Neural crest cell (in vitro differentiated cells): ENCODE measurements around the gene NELFB. TPM values are rescaled to one million over a fixed set of nuclear protein-coding genes. Genes with fewer than 3 reads are reported as not detected.

Experiments
- DNase-seq: peaks from one replicate; pipeline ENCODE4 v3.0.0; 2021; ENCODE audit warnings: low read depth, mixed read lengths, low spot score
- H3K27ac Mint-ChIP-seq: one replicate; pipeline ENCODE4 v1.8.0; 2021; ENCODE audit warnings: mild to moderate bottlenecking, mixed read lengths; ENCODE audit not compliant: unreplicated experiment
- H3K27me3 Mint-ChIP-seq: 2 replicates; pipeline ENCODE4 v1.8.0; 2021; ENCODE audit warnings: low read depth, mild to moderate bottlenecking, mixed read lengths
- H3K36me3 Mint-ChIP-seq: 2 replicates; pipeline ENCODE4 v1.8.0; 2021; ENCODE audit warnings: low read depth, mild to moderate bottlenecking, mixed read lengths
- H3K4me1 Mint-ChIP-seq: 2 replicates; pipeline ENCODE4 v1.8.0; 2021; ENCODE audit warnings: mixed read lengths
- H3K4me3 Mint-ChIP-seq: one replicate; pipeline ENCODE4 v1.8.0; 2021; ENCODE audit warnings: mild to moderate bottlenecking, mixed read lengths
- H3K9me3 Mint-ChIP-seq: 2 replicates; pipeline ENCODE4 v1.8.0; 2021; ENCODE audit warnings: mixed read lengths
- total RNA-seq: library from RNA; stranded (reverse); gene quantifications from 2 replicates; pipeline ENCODE4 v1.2.1, GENCODE V29; 2021
- TF ChIP-seq, protein P1 (sequence below): fragments of 200-600 bp; sonication (generic); conservative IDR thresholded peaks from 2 replicates; pipeline ENCODE4 v1.5.0; 2021; ENCODE audit warnings: antibody characterized with exemption, mild to moderate bottlenecking

Gene NELFB
- total RNA-seq, 1 donor from 2014 or later: 79.0 TPM

DNA sequence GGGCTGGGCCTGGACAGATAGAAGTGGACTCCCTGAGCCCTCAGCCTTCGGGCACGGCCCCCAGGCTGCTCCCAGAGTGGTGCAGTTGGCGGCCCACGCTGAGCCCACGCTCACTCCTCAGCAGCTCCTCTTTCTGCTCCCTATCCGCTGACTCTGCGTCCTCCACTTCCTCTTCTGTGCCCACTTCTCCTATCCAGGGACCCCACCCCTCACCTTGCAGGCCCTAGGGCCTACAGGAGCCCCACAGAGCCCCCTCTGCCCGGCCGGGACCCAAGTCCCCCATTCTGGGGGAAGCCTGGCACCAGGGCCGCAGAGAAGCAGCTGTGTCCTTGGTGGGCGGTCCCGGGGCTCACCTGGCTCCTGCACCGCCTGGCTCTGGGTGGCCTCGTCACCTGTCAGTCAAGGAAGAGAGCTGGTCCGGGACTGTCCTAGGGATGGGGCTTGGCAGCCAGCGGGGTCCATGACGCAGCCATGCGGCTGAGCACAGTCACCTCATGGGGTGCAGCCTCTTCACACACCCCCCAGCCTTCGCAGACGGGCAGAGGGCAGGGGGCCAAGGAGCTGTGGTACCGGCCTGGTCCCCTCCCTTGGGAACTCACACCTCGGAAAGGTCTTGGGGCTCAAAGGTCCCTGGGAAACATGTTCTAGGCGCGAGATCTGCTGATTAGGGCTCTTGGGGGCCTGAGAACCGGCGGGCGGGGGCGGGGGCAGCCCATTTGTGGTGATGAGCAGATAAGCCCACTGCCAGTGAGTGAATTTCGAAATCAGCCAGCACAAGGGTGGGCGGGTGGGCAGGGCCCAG is 52.3 kb downstream of the NELFB start:
- no peak overlapping the region for H3K4me3 Mint-ChIP-seq

DNA sequence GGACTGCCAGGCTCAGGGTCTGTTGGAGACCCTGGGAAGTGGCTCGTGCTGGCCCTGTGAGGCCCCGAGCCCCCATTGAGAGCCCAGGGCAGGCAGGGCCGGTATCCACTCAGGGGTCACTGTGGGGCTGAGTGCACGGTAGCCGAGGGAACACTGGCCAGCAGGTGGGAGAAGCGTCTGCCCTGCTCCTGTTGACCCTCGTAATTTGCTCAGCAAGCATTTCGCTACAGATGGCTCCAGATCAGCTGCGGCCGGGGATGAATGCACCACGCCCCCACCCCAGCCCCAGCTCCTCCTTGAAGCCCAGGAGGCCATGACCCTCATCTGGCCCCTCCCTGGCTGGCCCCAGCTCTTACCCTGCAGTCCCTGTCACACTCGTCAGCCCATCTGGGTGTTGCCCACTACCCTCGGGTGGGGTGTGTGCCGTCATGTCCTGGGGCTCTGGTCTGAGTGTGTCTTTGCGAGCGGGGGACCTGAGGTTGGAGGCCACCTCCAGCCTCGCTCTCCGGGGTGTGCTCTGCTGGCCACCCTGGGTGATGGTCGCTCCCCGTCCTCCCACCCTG is 53.0 kb downstream of the NELFB start:
- Mint-ChIP-seq H3K27me3 (peaks cover 2% of the 10 kb centered on the region), H3K4me3 (peak overlapping the region; percentile 67), H3K36me3 (no peaks in the 10 kb centered on the region), H3K4me1 (peaks cover 21% of the 10 kb centered on the region), H3K27ac (no peak overlapping the region), H3K9me3 (no peaks in the 10 kb centered on the region)
- DNase-seq: no peak
- TF ChIP-seq, protein P1, sequence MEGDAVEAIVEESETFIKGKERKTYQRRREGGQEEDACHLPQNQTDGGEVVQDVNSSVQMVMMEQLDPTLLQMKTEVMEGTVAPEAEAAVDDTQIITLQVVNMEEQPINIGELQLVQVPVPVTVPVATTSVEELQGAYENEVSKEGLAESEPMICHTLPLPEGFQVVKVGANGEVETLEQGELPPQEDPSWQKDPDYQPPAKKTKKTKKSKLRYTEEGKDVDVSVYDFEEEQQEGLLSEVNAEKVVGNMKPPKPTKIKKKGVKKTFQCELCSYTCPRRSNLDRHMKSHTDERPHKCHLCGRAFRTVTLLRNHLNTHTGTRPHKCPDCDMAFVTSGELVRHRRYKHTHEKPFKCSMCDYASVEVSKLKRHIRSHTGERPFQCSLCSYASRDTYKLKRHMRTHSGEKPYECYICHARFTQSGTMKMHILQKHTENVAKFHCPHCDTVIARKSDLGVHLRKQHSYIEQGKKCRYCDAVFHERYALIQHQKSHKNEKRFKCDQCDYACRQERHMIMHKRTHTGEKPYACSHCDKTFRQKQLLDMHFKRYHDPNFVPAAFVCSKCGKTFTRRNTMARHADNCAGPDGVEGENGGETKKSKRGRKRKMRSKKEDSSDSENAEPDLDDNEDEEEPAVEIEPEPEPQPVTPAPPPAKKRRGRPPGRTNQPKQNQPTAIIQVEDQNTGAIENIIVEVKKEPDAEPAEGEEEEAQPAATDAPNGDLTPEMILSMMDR: no peak

More for the DNA sequence above, 52.3 kb downstream of the NELFB start:
- no peaks in the 10 kb centered on the region for H3K9me3 Mint-ChIP-seq
- no peaks in the 10 kb centered on the region for H3K36me3 Mint-ChIP-seq
- peaks cover 21% of the 10 kb centered on the region for H3K4me1 Mint-ChIP-seq
- DNase-seq: no peak
- H3K27me3 Mint-ChIP-seq: peaks cover 2% of the 10 kb centered on the region
- H3K27ac Mint-ChIP-seq: no peak overlapping the region
- TF ChIP-seq, protein P1: no peak

GRCh38 chr9:137309368-137310188 is 54.5 kb downstream of the NELFB start:
- TF ChIP-seq, protein P1: no peak
- peaks cover 25% of the 10 kb centered on the region for H3K4me1 Mint-ChIP-seq
- no peaks in the 10 kb centered on the region for H3K27me3 Mint-ChIP-seq
- no peak for DNase-seq
- no peak overlapping the region for H3K4me3 Mint-ChIP-seq
- H3K27ac Mint-ChIP-seq: no peak overlapping the region
- no peaks in the 10 kb centered on the region for H3K9me3 Mint-ChIP-seq
- no peaks in the 10 kb centered on the region for H3K36me3 Mint-ChIP-seq

DNA sequence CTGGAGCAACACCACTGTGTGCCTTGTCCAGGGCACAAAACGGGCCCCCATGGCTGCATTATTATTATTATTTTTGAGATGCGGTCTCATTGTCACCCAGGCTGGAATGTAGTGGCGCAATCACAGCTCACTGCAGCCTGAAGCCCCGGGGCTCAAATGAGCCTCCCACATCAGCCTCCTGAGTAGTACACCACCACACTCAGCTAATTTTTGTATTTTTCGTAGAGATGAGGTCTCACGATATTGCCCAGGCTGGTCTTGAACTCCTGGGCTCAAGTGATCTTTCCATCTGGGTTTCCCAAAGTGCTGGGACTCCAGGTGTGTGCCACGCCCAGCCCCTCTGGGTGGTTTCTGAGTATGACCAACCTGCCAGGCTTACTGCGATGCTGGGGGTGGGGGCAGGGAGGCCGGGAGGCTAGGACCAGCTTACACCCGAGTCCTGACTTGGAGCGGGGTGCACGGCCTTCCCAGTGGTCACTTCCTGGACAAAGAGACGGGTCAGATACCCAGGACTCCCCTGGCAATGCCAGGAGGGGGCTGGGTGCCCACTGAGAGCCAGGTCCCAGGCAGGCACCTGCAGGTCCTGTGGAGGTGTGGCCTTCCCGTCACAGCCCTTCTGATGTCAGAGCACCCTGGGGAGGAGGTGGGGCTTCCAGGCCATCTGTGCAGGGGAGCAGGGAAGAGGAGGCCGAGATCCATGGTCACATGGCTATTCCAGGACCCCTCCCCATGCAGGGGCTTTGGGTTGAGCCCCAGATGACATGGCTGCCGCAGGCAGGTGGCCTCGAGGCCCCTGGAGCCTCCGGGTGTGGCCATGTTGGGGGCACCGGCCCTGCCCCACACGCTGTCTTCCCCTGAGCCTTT is 55.3 kb downstream of the NELFB start:
- DNase-seq: no peak

More for the DNA sequence above, 55.3 kb downstream of the NELFB start:
- H3K4me3 Mint-ChIP-seq: no peak overlapping the region
- TF ChIP-seq, protein P1: no peak
- no peak overlapping the region for H3K27ac Mint-ChIP-seq
- H3K9me3 Mint-ChIP-seq: no peaks in the 10 kb centered on the region
- peaks cover 18% of the 10 kb centered on the region for H3K4me1 Mint-ChIP-seq
- no peaks in the 10 kb centered on the region for H3K36me3 Mint-ChIP-seq
- H3K27me3 Mint-ChIP-seq: no peaks in the 10 kb centered on the region
